Melanocyte of skin (primary cell): ENCODE measurements around the gene MYO7A. TPM values are rescaled to one million over a fixed set of nuclear protein-coding genes. Genes with fewer than 3 reads are reported as not detected.

Experiments
- total RNA-seq, 2 donors: library from RNA; depleted of rRNA; stranded (reverse); fragments of >200 nt; gene quantifications; 2 replicates each; pipeline ENCODE4 v1.2.3, GENCODE V29; 2012

The MYO7A gene
- total RNA-seq = under 1 TPM in 1 of 2 donors, not detected in 1; under 0.01 TPM

DNA sequence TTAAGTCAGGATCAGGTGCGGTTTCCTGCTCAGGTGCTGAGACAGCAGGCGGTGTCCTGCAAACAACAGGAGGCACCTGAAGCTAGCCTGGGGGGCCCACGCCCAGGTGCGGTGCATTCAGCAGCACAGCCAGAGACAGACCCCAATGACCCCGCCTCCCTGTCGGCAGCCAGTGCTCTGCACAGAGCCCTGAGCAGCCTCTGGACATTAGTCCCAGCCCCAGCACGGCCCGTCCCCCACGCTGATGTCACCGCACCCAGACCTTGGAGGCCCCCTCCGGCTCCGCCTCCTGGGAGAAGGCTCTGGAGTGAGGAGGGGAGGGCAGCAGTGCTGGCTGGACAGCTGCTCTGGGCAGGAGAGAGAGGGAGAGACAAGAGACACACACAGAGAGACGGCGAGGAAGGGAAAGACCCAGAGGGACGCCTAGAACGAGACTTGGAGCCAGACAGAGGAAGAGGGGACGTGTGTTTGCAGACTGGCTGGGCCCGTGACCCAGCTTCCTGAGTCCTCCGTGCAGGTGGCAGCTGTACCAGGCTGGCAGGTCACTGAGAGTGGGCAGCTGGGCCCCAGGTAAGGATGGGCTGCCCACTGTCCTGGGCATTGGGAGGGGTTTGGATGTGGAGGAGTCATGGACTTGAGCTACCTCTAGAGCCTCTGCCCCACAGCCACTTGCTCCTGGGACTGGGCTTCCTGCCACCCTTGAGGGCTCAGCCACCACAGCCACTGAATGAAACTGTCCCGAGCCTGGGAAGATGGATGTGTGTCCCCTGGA is at the start of gene MYO7A:
MYO7A (plus strand) TSS at position 327 of the 772 bp plus-strand sequence. CDS start 2,389 bp downstream, outside the sequence.

DNA sequence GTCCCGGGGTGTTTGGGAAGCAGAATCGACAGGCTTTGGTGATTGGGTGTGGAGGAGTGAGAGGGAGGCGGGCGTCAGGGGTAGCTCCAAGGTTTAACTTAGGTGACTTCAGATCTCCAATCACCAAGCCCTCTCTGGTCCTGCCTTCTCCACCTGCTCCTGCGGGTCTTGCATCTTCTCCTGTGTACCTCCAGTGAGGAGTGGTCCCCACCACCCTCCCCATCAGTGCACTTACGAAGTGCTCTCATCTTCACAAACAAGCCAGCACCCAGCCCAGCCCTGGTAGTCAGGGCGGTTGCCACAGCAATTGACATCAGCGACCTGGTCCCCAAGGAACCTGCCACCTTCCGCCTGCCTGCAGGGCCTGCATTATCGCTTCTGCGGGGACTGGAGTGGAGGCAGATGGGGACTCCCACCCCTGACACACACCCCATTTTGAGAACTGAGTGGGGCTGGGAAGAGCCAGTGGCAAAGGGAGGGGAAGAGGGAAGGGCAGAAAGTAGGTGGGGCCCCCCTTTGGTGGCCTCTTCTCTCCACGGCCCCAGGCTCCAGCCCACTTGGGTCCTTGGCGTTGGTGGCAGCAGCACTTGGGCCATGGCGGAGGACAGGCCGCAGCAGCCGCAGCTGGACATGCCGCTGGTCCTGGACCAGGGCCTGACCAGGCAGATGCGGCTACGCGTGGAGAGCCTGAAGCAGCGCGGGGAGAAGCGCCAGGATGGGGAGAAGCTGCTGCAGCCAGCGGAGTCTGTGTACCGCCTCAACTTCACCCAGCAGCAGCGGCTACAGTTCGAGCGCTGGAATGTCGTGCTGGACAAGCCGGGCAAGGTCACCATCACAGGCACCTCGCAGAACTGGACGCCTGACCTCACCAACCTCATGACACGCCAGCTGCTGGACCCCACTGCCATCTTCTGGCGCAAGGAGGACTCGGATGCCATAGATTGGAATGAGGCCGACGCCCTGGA is 25.5 kb upstream of the MYO7A start, which contains the start of gene OMP:
OMP (plus strand) TSS at position 595 of the 965 bp plus-strand sequence; CDS start at position 595, 0 bp downstream.

Other genes with a start within 250 kb of the MYO7A start
- not detected for gene B3GNT6, start 93.8 kb upstream of the MYO7A start, total RNA-seq
- gene CAPN5, start 61.3 kb upstream of the MYO7A start, total RNA-seq = 10 to 100 TPM; 17.6 to 19.6 TPM
- under 1 TPM in 1 of 2 donors, not detected in 1; 0.67 TPM for gene OMP, start 25.4 kb upstream of the MYO7A start, total RNA-seq
- not detected for gene GDPD4, start 173.4 kb downstream of the MYO7A start, total RNA-seq